Measurements from ENCODE around the gene TRIM8. TPM values are rescaled to one million over a fixed set of nuclear protein-coding genes. Genes with fewer than 3 reads are reported as not detected.
A peak's percentile ranks its signal among the peaks of the same experiment; 100 is the strongest.

Gene TRIM8
- total RNA-seq, 1 experiment from 2014 or later = 36.3 TPM

- H3K27me3 Mint-ChIP-seq (ENCODE audit: low read depth) = no peaks in the 10 kb centered on the region
- no peak overlapping the region for H3K4me3 Mint-ChIP-seq
- ChIA-PET CTCF (interaction anchor here (0.8 to 2.4 kb wide), 8 partner anchors 12 to 311 kb away, joined by 3 to 8 read pairs (median 5); no protein-coding TSS in a partner anchor), POLR2A (no interaction called here)
- no peak for DNase-seq (ENCODE audit: low spot score)
- ATAC-seq = peak; percentile 74
- no peaks in the 10 kb centered on the region for H3K9me3 Mint-ChIP-seq
- TF ChIP-seq ZNF138 (CRISPR knock-in tag; conservative IDR thresholded peaks at IDR 0.05) = no peak
- TF ChIP-seq, protein P1, sequence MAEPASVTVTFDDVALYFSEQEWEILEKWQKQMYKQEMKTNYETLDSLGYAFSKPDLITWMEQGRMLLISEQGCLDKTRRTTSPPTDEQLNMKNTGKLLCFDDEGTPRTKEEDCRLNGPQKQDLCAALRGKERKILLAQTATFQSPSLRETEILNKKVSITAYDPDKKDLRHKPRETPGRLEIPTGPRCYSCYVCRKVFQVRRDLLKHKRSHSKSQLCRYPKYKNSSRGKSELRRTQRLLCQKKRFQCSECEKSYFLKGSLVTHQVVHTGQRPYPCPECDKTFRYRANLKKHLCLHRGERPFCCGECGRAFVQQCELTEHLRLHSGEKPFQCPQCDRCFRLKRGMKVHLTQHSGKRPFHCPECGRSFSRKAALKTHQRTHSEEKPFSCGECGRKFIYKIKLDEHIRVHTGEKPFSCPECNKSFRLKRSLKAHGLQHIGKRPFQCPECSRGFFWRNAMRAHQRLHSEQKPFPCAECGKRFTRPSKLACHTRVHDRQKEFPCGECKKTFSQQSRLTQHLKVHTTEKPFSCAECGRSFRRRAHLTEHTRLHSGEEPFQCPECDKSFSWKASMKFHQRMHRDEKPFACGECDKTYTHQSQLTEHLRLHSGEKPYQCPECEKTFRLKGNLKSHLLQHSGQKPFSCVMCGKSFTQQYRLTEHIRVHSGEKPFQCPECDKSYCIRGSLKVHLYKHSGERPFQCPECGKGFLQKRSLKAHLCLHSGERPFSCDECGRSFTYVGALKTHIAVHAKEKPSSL (CRISPR knock-in tag; conservative IDR thresholded peaks at IDR 0.05) = no peak
- no peak for TF ChIP-seq OVOL2 (CRISPR knock-in tag; IDR thresholded peaks at IDR 0.05; ENCODE audit: borderline replicate concordance)
- TF ChIP-seq PREB (CRISPR knock-in tag; IDR thresholded peaks at IDR 0.05; ENCODE audit: borderline replicate concordance) = no peak
- no peak for TF ChIP-seq MXD4 (CRISPR knock-in tag; IDR thresholded peaks at IDR 0.05; ENCODE audit: borderline replicate concordance)
- no peak for TF ChIP-seq ZMAT4 (CRISPR knock-in tag; IDR thresholded peaks at IDR 0.05)
- no peak for TF ChIP-seq CREM (CRISPR knock-in tag; IDR thresholded peaks at IDR 0.05)
- TF ChIP-seq, protein P2, sequence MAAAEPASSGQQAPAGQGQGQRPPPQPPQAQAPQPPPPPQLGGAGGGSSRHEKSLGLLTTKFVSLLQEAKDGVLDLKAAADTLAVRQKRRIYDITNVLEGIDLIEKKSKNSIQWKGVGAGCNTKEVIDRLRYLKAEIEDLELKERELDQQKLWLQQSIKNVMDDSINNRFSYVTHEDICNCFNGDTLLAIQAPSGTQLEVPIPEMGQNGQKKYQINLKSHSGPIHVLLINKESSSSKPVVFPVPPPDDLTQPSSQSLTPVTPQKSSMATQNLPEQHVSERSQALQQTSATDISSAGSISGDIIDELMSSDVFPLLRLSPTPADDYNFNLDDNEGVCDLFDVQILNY (CRISPR knock-in tag; IDR thresholded peaks at IDR 0.05) = no peak
- no peak for TF ChIP-seq NR3C1 (CRISPR knock-in tag; conservative IDR thresholded peaks at IDR 0.05; ENCODE audit: low read depth)
- no peak for TF ChIP-seq RELA (CRISPR knock-in tag; IDR thresholded peaks at IDR 0.05; ENCODE audit: borderline replicate concordance)
- TF ChIP-seq, protein P3, sequence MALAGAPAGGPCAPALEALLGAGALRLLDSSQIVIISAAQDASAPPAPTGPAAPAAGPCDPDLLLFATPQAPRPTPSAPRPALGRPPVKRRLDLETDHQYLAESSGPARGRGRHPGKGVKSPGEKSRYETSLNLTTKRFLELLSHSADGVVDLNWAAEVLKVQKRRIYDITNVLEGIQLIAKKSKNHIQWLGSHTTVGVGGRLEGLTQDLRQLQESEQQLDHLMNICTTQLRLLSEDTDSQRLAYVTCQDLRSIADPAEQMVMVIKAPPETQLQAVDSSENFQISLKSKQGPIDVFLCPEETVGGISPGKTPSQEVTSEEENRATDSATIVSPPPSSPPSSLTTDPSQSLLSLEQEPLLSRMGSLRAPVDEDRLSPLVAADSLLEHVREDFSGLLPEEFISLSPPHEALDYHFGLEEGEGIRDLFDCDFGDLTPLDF (CRISPR knock-in tag; IDR thresholded peaks at IDR 0.05) = no peak
- TF ChIP-seq, protein P4, sequence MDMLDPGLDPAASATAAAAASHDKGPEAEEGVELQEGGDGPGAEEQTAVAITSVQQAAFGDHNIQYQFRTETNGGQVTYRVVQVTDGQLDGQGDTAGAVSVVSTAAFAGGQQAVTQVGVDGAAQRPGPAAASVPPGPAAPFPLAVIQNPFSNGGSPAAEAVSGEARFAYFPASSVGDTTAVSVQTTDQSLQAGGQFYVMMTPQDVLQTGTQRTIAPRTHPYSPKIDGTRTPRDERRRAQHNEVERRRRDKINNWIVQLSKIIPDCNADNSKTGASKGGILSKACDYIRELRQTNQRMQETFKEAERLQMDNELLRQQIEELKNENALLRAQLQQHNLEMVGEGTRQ (CRISPR knock-in tag; IDR thresholded peaks at IDR 0.05) = no peak
- TF ChIP-seq ZNF121 (CRISPR knock-in tag; IDR thresholded peaks at IDR 0.05) = no peak
- no peaks in the 10 kb centered on the region for H3K36me3 Mint-ChIP-seq
- no peak overlapping the region for H3K27ac Mint-ChIP-seq
- no peaks in the 10 kb centered on the region for H3K4me1 Mint-ChIP-seq
Observed at GRCh38 chr10:102608487-102608886, 35.8 kb upstream of the TRIM8 start.

DNA sequence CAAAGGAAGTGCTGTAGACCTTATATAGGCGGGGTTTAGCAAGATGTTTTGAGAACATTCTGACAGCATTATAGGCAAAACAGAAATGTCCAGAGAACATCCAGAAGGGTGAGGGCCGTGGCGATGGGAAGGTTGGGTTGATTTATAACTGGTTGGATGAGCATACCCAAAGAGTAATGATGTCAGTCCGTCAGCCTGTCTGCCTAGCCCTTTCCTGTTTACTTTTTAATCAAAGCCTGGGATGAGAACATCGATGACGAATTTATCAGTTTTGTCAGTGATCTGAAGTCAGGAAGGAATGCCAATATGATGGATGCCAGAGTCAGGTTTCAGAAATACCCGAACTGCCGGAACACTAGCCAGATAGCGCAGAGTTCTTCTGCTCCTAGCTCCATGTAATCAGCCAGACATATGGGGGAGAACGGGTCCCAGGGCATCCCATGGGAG is 33.8 kb upstream of the TRIM8 start:
- ATAC-seq (no peak), DNase-seq (ENCODE audit: low spot score) (no peak)
- no peaks in the 10 kb centered on the region for H3K36me3 Mint-ChIP-seq
- POLR2A ChIA-PET = interaction anchor here (0.6 kb wide), 1 partner anchor 776 kb away, joined by 3 read pairs; no protein-coding TSS in a partner anchor
- H3K27me3 Mint-ChIP-seq (ENCODE audit: low read depth) = no peaks in the 10 kb centered on the region
- no peaks in the 10 kb centered on the region for H3K9me3 Mint-ChIP-seq
- TF ChIP-seq JAZF1 (CRISPR knock-in tag; IDR thresholded peaks at IDR 0.05) = no peak
- TF ChIP-seq SP1 (CRISPR knock-in tag; conservative IDR thresholded peaks at IDR 0.05) = no peak
- no peak for TF ChIP-seq NR3C1 (CRISPR knock-in tag; conservative IDR thresholded peaks at IDR 0.05; ENCODE audit: low read depth)
- CTCF ChIA-PET = interaction anchor here (1.4 to 1.9 kb wide), 2 partner anchors 27 to 59 kb away, joined by 4 read pairs; no protein-coding TSS in a partner anchor
- peaks cover 4% of the 10 kb centered on the region for H3K4me1 Mint-ChIP-seq
- H3K4me3 Mint-ChIP-seq = no peak overlapping the region
- no peak overlapping the region for H3K27ac Mint-ChIP-seq

Measured in WTC11 (cell line).